Measurements from ENCODE around the gene ERN1.
"Not testable (repeated sequence)": the region's sequence is repeated elsewhere in the genome, so short reads cannot be mapped to it uniquely, and the experiment has no call there.

Gene ERN1

DNA sequence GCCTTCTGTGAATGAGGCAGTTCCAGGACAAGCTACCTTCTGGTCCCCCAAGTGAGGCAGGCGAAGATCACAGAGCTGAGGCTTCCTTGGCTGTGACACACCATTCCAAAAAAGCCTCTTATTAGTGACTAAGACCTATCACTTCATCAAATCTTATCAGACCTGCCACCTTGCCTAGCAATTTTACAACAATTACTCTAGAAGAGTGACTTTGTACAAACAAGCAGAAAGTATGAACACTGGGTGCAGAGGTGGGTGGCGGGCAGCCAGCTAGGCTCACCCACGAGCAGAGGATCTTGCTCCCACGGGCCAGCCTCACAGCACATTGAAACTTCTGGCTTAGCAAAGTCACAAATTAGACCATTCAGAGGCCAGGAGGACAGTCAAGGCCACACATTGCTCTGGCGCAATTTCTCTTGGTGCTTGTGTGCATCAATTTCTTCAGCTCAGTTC lies 107.3 kb downstream of the ERN1 start:
- DNase-seq: no peak

- no peak for DNase-seq
These were observed 109.7 kb downstream of the ERN1 start, which contains the start of gene ICAM2 for GRCh38 chr17:64020056-64020766. TSS of gene ICAM2 (minus strand) at chr17:64020633. CDS start at chr17:64006691, 13,942 bp downstream.

- not testable (repeated sequence) for DNase-seq
These were observed 110.4 kb downstream of the ERN1 start for GRCh38 chr17:64019551-64019961.

- DNase-seq: no peak
These were observed 112.5 kb downstream of the ERN1 start for GRCh38 chr17:64017381-64017980.

DNA sequence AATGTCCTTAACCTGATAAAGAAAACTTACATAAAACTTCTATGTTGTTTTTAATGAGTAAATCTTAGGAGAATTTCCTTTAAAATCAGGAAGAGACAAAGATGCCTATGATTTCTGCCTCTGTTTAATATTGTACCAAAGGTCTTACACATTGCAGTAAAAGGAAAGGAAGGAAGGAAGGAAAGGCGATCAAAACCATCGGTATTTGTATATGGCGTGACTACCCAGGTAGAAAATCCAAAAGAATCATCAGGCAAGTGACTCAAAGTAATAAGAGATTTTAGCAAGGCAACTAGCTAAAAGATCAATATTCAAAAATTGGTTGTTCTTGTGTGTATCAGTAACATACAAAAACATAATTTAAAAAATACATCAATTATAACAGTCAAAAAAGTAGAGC lies 113.0 kb downstream of the ERN1 start:
- DNase-seq: no peak

DNA sequence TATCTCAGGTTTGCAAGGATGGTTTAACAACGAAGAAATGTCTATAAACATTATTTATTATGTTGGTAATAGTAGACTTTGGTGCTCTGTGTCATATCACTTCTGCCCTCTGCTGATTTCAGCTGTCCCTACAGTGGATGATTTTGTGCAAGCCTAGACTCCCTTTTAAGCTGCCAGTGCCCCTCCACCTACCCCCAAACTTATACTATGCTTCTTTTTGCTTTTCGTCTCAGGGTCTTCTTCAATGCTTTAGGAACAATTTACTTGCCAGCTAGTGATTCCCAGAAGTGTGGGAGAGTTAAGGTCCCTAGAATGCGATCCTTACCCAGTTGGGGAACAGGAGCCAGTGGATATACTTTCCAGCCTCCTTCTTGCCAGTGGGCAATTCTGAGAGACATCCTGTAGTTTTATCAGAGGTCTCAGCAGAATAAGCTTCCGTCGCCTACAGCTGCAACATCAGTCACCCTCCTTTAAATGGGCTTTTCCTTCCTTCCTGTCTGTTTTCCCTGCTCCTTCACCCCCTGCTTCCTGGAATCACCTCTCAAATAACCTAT lies 113.6 kb downstream of the ERN1 start:
- DNase-seq: no peak

DNA sequence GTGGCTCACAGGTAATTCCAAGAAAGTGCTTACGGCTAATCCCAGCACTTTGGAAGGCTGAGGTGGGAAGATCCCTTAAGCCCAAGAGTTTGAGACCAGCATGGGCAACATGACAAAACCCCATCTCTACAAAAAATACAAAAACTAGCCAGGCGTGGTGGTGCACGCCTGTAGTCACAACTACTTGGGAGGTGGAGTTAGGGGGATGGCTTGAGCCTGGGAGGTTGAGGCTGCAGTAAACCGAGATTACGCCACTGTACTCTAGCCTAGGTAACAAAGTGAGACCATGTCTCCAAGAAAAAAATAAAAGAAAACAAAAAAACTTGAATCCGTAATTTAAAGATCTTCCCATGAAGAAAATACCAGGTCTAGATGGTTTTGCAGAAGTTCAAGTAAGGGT lies 114.5 kb downstream of the ERN1 start:
- no peak for DNase-seq

- DNase-seq: no peak
These were observed 120.2 kb downstream of the ERN1 start for GRCh38 chr17:64009571-64010402.

GRCh38 chr17:64008830-64009229 lies 121.1 kb downstream of the ERN1 start:
- DNase-seq: no peak

DNA sequence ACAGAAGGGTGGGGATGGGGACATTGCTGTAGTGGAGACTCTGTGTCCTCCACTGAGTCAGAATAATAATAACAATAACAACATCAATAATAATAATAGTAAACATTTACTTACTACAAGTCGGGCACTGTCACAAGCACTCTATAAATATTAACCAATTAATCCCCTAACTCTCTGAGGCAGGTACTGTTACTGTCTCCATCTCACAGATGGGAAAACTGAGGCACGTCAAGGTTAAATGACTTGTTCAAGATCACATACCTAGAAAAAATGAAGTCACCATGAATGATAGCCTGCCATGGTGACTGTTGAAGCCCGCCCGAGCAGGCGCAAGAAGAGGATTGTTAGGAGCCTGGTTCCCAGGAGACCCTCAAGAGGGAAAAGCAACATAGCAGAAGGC lies 121.6 kb downstream of the ERN1 start:
- DNase-seq: no peak

DNA sequence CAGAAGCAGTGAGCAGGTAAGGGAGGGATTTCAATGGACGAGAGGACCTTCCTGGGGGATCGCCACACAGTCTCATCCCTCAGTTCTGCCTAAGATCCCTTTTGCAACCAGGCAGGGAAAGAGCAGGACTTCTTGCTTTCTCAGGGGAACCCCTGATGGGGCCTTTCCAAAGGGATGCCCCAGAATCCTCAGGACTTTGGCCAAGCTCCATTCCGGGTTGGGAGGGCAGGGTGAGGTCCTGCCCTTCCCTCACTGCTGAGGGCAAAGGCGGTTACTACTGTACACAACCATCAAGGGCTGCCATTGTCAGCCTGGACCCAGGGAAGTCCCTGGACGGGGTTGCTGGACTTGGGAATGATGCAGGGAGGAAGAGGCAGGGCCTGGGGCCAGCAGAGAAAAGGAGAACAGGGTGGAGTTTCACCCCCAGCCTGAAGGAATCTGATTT lies 122.1 kb downstream of the ERN1 start:
- no peak for DNase-seq

DNA sequence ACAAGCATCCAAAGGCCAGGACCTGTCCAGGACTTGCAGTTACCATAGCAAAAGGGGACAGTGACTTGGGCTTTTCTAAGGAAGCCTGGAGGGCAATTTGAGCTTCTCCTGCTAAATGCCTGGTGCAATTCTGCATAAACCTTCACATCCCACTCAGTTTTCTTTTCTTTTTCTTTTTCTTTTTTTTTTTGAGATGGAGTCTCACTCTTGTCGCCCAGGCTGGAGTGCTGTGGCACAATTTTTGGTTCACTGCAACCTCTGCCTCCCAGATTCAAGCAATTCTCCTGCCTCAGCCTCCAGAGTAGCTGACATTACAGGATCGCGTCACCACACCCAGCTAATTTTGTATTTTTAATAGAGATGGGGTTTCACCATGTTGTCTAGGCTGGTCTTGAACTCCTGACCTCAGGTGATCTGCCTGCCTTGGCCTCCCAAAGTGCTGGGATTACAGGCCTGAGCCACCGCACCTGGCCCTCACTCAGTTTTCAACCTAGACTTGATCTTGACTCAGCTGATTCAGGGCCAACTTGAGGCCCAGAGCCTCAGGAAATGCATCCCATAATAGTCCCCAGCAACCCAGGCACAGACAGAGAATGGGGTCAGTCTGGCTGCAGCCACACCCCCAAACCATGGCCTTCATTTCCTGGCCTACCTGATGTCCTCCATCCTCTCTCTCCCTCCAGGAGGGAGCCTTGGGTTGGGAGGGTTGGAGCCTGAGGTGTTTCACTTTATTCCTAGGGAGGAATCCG lies 122.7 kb downstream of the ERN1 start:
- DNase-seq: not testable (repeated sequence)

DNA sequence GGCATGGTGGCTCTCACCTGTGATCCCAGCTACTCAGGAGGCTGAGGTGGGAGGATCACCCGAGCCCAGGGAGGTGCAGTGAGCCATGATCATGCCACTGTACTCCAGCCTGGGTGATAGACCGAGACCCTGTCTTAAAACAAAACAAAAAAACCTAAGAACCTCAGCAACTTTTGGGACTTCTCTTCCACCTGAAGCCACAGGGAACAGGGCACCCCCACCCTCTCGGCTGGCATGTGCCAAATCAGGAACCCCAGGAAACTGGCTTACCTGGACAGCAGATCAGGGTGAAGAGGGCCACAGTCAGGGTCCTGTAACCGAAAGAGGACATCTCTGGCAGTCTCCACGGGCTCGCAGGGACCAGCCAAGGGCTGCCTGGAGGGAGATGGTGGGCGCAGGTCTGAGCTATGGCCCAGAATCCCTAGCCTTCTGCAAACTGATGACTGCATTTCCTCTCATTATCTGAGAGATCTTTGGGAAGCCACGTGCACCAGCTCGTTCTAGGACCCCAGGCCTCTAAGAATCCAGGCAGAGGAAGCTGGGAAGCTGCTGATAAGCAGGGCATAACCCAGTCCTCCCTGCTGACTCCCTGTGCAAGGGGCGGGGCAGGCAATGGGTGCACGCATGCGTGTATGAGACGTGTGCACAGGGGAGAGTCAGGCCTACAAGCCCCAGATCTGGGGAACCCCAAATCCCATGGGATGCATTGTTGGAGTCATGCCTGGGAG lies 123.4 kb downstream of the ERN1 start:
- DNase-seq: no peak

DNA sequence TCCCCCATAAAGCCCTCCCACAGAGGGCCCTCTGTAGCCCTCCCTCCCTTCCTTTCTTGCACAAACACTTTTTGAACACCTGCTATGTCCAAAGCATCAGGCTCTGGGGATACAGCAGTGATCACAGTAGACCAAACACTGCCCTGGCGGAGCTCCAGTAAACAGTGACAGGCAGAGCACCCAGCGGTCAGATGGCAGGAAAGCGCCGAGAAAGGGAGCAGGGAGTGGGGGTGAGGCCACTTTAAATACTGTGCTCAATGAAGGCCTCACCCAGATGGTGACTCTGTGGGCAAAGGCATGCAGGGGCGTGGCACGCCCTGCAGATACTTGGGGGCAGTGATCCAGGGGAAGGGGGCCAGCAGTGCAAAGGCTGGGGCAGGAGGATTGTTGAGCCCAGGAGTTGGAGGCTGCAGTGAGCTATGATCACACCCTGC lies 124.2 kb downstream of the ERN1 start:
- DNase-seq: no peak

DNA sequence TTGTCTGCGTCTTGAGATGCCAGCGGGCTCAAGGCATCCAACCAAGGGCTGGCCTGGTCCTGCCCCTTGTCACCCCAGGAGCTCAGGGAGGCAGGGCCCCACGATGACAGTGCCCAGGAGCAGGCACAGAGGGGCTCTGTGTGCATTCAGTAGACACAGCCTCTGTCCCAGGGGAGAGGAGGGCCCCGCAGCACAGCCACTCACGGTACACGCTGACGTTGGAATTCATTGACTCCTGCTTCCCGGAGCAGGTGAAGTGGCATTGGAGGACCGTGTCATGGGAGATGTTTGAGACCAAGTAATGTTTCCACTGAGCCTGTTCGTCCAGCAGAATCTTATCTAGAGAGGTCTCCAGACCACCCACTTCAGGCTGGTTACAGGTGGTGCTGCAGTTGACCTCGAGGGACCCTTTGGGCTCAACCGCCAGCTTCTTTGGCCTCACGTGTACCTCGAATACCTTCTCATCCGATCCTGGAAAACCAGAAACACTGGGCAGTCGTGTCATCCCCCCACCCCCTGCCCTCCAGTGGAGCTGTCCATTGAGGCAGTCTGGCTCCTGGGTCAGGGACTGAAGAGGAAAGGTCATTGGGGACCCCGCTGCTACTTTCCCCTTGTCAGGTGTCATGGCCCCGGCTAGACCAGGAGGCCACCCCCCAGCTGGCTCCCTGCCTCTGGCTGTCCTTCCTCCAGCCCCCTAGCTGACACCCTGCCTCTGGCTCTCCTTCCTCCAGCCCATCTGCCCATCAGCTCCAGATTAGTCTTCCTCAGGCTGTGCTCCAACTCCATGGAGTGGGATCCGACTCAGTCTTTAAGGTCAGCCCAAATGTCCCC lies 124.8 kb downstream of the ERN1 start:
- DNase-seq: no peak

DNA sequence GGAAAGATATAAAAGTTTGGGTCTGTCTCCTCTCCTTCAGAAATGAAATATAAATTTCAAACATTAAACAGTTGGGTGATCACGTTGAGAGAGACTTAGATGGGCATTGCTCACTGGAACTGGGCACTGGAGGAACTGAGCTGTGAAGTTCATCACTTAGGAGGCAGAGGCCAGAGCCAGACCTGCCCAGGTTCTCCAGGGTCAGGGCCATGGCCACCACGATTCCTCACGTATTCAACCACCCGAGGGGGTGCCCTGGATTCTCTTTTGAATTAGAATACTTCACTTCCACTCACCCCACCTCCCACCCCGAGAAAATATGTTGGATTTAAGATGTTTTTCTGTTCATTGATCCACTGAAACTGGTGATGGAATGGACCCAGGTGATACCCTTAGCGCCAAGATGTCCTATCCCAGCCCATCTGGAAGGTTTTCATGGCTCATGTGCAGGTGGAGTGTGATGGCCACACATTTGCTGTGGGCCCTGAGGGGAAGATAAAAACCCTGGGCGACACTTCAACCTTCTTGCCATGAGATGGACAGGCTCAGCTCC lies 125.7 kb downstream of the ERN1 start:
- no peak for DNase-seq

GRCh38 chr17:64003526-64004121 lies 126.3 kb downstream of the ERN1 start:
- DNase-seq: no peak

- no peak for DNase-seq
These were observed 127.1 kb downstream of the ERN1 start for GRCh38 chr17:64002658-64003525.
